HS-27A (cell line): Measurements from ENCODE around the gene DNAJC30.

ENCODE experiments used
- DNase-seq: peaks from one replicate; pipeline ENCODE4 v3.0.0-alpha.2; 2012; ENCODE audit warnings: low read depth, missing footprints

The DNAJC30 gene

DNA sequence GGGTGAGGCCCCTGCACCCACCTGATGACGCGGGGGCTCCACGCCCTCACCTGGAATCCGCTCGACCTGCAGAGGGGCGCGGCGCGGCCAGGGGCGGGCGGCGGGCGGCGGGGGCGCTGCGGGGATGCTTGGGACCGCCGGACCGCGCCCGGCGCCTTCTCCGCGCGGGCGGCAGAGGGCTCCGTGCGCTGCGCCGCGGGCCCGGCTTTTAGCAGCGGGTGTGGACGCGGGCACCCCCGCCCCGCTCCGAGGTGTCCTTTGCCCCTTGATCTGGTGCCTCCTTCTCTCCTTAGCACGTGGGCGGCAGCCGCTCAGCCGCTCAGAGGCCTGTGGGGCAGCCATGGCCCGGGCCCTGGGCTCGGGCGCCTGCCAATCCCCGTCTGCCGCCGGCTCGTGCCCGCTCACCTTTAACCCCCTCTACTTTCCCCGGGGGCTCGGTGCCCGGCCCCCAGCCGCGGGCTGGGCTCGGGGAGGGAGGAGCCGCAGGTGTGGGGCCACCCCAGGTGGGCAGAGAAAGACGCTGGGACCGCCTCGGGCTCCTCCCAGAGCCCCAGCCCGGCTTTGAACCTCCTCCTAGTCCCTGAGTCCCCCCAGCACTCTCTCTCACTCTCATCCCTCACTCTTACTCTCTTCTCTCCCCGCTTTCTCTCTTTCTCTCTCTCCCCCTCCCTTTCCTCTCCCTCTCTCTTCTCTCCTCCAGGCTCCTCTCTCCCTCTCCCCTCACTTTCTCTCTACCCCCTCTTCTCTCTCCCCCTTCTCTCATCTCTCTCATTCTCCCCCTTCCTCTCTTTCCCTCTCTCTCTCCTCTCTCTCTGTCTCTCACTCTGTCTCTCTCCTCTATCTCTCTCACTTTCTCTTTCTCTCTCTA is 35.3 kb downstream of the DNAJC30 start:
- DNase-seq: no peak

DNA sequence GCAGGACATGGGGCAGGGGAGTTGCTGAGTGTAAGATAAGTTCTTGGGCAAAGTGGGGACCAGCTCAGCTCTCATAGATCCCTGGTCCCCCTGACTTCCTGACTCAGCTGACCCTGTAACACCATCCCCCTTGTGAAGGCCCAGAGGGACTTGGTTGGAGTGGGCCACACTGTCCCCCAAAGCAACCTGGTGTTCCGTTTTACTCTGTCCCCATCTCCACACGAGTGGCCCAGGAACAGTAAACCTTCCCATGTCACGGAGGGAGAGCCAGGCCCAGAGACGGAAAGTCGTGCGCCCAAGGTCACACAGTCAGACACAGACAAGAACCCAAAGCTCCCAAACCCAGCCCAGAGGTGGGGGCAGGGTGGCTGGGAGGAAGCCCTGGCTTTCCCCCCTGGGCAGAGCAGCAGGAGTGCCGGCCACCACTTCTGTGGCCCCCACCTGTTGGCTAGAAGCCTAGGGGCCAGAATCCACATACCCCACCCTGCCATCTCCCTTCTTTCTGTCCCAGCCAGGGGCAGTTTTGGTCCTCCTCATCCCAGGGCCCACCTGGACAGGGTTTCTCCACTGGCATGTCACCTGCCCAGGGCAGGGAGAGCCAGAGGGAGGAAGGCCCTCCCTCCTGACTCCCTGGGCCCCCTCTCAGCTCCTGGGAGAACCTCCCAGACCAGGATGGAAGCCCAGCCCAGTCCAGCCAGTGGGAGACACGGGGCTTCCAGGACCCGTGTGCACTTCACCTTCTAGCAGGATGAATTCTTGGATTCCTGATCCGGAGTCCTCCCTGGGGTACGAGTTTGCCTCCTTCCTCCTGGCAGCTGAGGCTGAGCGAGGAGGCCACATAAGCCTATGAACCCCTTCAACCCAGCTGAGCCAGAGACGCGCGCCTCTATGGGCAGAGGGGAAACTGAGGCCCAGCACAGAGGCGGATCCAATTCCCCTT is 36.2 kb downstream of the DNAJC30 start:
- DNase-seq: no peak

DNA sequence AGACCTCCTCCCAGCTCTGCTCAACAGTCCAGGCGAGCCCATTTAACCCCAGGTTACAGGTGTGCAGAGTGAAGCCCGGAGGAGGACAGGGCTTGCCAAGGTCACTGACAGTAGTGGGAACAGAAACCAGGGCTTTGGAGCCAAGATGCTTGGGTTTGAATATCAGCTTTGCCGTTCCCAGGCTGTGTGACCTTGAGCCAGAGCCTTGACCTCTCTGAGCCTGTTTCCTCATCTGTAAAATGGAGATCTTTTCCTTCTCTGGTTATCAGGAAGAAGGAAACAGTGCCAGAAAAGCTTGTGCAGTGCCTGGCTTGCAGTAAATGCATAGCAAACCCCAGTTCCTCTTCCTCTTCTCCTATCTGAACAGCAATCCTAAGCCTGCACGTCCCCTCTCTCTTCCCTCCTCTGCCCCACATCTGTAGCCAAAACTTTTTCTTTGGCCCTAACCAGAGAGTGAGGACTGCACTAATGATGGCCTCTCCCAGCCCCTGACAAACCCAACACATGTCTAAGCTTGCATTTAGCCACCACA is 37.5 kb downstream of the DNAJC30 start:
- DNase-seq: no peak

DNA sequence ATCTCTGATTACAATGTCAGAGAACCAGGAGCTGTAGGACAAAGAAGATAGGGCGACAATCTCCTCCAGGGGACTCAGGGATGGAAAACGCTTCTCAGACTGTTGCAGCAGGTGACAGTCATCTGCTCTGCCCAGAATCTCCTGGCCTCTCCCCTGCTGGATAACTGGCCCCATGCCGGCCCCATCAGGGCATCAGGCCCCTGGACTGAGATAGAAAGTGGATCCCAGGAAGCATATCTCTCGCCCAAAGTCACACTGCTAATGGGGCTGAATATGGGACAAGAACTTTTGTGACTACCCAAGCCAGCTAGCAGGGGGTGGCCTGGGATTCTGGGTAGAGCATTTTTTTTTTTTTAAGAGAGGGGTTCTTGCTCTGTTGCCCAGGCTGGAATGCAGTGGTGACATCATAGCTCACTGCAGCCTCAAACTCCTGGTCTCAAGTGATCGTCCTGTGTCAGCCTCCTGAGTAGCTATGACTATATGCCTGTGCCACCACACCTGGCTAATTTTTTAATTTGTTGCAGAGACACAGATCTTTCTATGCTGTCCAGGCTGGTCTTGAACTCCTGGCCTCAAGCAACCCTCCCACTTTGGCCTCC is 38.5 kb downstream of the DNAJC30 start:
- no peak for DNase-seq

DNA sequence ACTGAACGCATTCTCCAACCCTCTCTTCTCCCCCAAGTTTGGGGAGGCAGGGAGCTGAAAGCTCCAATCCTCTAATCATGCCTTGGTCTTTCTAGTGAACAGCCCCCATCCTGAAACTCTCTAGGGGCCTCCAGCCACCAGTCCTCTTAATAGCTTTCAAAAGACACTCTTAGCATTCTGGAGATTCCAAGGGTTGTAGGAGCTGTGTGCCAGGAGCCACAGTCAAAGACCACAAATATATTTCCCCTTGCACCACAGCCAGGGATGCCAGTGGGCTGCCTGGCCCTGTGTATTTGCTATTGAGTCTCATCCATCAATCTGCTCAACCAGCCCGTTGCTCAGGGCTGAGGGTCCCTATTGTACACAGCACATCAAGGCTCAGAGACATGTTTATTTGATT is 40.4 kb downstream of the DNAJC30 start:
- no peak for DNase-seq

DNA sequence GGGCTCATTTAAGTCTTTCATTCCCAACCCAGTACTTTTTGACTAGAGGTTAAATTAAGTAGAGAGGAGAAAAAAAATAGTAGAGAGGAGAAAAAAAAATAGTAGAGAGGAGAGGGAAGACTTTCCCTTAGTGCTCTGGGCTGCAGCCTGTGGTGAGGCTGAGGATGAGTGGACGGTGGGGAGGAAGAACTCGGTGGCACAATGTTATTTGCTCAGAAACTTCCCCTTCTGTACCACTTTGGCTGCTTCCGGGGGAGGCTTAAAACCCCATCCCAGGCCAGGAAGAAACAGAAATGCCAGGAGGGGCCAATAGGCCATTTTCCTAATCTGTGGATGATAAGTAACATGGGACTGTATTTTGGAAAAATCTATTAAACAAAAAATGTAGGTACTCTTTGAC is 44.3 kb downstream of the DNAJC30 start:
- no peak for DNase-seq

DNA sequence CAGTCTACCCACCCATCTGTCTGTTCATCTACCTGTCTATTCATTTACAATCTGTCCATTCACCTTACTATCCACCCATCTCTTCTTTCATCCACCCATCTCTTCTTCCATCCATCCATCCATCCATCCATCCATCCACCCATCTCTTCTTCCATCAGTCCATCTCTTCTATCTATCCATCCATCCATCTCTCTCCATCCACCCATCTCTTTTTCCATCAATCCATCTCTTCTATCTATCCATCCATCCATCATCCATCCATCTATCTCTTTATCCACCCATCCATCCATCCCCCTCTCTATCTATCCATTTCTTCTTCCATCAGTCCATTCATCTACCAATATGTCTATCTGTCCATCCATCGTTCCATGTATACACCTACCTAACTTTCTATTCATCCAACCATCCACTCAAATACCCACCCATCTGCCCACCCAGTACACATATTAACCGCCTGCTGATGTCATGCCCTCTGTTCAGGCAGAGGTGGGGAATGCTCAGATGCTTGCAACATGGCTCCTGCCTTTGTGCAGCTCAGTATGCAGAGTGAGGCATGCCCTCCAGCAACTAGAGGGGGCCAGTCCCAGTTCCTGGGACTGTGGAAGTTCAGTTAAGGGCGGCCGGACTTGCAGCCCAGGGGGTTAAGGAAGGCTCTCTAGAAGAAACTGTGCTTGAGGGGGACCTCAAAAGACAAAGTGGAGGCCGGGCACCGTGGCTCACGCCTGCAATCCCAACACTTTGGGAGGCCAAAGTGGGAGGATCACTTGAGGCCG is 47.6 kb downstream of the DNAJC30 start:
- DNase-seq: no peak

DNA sequence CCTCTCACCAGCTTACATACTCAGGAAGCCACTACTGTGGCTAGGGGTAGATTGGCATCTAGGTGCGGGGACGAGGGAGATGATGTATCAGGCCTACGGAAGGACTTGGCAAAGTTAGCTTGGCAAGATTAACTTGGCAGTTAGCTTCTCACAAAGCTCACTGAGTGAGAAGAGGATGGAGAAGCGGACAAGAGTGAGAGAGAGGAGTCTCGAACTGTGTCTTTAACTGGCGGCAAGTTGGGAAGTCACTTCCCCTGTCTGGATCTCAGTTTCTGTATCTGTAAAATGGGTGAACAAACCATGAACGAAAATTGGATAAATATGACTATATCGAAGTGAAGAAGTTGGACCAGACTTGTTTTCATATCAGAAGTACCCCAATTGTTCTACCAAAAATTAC is 49.4 kb downstream of the DNAJC30 start:
- no peak for DNase-seq

DNA sequence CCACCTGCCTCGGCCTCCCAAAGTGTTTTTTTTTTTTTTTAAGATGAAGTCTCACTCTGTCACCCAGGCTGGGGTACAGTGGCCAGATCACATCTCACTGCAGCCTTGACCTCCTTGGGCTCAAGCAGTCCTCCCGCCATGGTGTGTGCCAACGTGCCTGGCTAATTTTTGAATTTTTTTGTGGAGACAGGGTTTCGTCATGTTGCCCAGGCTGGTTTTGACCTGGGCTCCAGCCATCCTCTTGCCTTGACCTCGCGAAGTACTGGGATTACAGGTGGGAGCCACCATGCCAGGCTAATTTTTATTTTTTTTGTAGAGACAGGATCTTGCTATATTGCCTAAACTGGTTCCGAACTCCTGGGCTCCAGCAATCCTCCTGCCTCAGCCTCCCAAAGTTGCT is 49.9 kb downstream of the DNAJC30 start:
- DNase-seq: no peak

DNA sequence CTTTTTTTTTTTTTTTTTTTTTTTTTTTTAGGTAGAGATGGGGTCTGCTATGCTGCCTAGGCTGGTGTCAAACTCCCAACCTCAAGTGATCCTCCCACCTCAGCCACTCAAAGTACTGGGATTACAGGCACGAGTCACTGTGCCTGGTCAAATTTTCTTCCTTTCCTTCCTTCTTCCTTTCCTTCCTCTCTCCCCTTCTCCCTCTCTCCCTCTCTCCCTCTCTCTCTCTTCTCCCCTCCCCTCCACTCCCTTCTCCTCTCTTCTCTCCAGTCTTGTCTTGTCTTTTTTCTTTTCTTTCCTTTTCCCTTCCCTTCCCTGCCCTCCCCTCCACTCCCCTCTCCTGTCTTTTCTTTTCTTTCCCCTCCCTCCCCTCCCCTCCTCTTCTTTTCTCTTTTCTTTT is 51.7 kb downstream of the DNAJC30 start:
- DNase-seq: no peak
